GM12865 (cell line): Measurements from ENCODE around the gene CPA3.

Source experiments
- DNase-seq: peaks from one replicate; pipeline ENCODE4 v3.0.0; 2010; ENCODE audit warnings: low read depth
- H3K4me3 ChIP-seq: 2 replicates; pipeline ENCODE4 v1.5.1; 2011; ENCODE audit warnings: mild to moderate bottlenecking, low read depth, low read length, control low read depth
- CTCF ChIP-seq: IDR thresholded peaks from 2 replicates; pipeline ENCODE4 v1.5.1; 2011; ENCODE audit warnings: low read length, control low read depth, low read depth, inconsistent platforms; ENCODE audit not compliant: insufficient read depth; ENCODE audit errors: missing control alignments

CPA3 gene

GRCh38 chr3:148825476-148825875 lies 39.6 kb upstream of the CPA3 start:
- no peak overlapping the region for H3K4me3 ChIP-seq
- TF ChIP-seq CTCF = no peak
- no peak for DNase-seq

DNA sequence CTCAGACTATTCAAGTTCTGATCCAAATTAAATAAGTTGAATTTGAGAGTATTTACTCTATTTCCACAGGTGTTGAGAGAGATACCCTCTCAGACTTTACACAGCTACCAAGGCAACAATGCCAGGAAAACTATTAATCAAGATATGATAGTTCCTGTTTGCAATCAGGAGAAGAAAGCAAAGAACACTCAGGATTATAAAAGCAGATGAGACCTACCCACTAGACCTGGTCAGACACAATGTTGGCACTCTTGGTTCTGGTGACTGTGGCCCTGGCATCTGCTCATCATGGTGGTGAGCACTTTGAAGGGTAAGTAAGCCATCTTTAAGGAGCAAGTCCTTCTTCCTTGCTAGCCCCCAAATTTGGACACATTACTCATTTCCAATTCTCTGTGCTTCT lies 37.5 kb upstream of the CPA3 start, which contains the start of gene CPB1:
Gene CPB1, plus strand, starts transcription at position 227 of the 400 bp plus-strand sequence. Its CDS starts 13 bp downstream, at position 240.
- no peak for DNase-seq
- no peak for TF ChIP-seq CTCF
- no peak within 1 kb of the TSS for H3K4me3 ChIP-seq

DNA sequence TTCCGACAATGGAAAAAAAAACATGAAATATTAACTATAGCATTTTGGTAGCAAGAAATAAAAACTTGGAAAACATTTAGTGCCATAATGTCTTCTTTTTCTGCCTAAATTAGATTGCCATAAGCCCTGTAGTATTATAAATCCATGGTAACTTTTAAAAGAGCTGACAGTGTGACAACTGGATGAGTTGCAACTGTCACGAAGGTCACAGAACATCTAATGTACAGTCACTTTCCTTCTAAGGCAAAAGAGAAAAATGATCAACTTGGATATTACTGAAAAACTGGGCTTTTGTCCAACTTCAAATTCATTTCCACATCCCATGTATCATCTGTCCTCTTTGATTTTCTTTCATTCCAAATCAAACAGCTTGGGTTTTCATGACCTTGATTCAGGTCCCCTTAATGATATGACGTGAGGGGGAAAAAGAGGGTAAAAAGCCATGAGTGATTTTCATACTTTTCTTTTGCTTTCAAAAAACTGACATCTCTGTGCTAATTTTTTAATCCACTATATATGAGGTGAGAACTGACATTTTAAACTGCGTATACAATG lies 36.9 kb upstream of the CPA3 start:
- no peak overlapping the region for H3K4me3 ChIP-seq
- no peak for TF ChIP-seq CTCF
- no peak for DNase-seq

DNA sequence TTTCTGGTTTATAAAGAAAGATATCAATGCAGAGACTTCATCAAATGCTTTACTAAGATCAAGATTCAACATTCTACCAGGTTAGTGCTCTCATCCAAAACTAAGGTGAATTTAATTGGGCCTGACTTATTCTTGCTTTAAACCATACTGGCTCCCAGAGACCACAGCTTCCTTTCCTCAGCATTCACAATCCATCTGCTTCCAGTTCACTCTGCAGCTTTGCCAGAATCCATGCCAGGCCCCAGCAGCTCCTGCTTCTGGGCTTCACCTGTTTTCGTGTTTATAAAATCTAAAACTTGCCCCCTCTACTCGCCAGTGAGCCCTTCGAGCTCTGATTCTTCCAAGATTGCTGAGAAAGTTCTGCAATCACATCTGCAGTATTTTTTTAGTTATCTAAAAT lies 35.2 kb upstream of the CPA3 start:
- no peak overlapping the region for H3K4me3 ChIP-seq
- no peak for DNase-seq
- no peak for TF ChIP-seq CTCF

- no peak overlapping the region for H3K4me3 ChIP-seq
- no peak for DNase-seq
Observed at GRCh38 chr3:148833223-148833622, 31.9 kb upstream of the CPA3 start.

DNA sequence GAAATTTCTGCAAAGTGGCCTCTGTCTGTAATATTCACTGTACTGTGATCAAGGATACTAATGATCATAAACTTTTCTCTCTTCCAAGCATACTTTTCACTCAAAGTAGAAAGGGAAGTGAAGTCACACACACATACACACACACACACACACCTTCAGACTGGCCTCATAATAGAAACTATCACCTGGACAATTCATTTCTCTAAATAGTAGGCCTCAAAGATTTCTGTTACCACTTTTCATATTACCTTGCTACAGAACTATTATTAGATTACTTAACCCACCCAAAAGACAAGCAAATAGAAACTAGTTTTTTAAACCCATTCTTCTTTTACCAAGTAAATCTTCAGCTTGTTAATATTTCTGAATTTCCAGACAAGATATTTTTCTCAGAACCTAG lies 25.3 kb upstream of the CPA3 start:
- peak; percentile 21 for DNase-seq
- no peak for TF ChIP-seq CTCF
- H3K4me3 ChIP-seq = no peak overlapping the region

More at GRCh38 chr3:148833223-148833622, 31.9 kb upstream of the CPA3 start:
- TF ChIP-seq CTCF = no peak

DNA sequence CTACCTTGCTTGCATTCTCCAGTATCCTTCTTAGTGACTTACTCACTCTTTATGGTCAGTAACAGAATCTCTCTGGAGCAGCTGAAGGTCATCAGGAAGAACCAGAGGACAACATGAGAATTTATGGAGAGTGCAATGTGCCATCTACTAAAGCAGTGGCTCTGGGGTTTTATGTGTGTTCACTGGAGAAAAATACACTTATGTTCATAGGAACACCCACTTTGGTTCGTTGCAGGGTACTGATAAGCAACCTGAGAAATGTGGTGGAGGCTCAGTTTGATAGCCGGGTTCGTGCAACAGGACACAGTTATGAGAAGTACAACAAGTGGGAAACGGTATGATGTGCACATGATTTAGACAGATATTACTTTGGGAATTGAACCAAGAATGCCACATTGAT lies 24.6 kb upstream of the CPA3 start:
- no peak for TF ChIP-seq CTCF
- H3K4me3 ChIP-seq = no peak overlapping the region
- no peak for DNase-seq
